ENCODE data around the gene BPIFB4.
"Not testable (repeated sequence)": the region's sequence is repeated elsewhere in the genome, so short reads cannot be mapped to it uniquely, and the experiment has no call there.

The BPIFB4 gene

DNA sequence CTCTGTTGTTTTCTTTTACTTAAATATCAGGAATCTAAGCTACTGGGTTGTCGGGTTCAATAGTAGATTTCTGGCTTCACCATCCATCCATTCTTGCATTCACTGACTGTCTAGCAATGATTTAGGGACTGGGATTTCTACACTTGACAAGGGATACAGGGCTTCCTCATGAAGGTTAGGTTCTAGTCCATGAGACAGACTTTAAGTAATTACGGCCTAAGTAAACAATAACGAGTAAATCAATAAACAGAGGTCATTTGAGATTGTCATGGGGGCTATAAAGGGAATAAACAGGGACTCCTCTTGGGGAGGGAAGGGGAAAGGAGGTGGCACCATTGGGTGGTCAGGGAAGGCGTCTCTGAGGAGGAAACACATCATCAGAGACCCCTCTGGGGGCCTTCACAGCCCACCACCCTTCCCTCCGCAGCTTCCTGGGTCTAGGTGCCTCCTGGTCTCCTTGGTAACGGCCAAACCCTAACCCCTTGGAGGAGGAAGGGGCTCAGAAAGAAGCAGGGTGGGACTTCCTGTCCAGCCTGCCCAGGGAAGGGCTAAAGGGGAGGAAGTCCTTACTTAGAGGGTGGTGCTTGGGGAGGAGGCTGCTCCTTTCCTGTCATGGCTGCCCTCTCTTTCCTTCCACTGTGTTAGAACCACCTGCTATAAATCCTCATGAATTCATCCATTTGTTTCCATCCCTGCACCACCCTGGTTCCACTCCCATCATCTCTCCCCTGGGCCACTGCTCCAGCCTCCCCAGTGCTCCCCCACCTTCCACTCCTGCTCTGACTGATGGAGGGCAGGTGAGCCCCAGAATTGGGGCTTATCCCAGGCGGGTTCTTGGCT lies 33.3 kb downstream of the BPIFB4 start:
- H3K36me3 ChIP-seq: no peaks in the 10 kb centered on the region
- H3K9me3 ChIP-seq: no peaks in the 10 kb centered on the region
- DNase-seq: no peak
- no peaks in the 10 kb centered on the region for H3K27me3 ChIP-seq
- TF ChIP-seq, protein P1, sequence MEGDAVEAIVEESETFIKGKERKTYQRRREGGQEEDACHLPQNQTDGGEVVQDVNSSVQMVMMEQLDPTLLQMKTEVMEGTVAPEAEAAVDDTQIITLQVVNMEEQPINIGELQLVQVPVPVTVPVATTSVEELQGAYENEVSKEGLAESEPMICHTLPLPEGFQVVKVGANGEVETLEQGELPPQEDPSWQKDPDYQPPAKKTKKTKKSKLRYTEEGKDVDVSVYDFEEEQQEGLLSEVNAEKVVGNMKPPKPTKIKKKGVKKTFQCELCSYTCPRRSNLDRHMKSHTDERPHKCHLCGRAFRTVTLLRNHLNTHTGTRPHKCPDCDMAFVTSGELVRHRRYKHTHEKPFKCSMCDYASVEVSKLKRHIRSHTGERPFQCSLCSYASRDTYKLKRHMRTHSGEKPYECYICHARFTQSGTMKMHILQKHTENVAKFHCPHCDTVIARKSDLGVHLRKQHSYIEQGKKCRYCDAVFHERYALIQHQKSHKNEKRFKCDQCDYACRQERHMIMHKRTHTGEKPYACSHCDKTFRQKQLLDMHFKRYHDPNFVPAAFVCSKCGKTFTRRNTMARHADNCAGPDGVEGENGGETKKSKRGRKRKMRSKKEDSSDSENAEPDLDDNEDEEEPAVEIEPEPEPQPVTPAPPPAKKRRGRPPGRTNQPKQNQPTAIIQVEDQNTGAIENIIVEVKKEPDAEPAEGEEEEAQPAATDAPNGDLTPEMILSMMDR (IDR thresholded peaks at IDR 0.05; ENCODE audit: low read depth, low read length): no peak
- H3K4me1 ChIP-seq: no peaks in the 10 kb centered on the region
- no peak overlapping the region for H3K4me3 ChIP-seq (ENCODE audit: low read depth, low read length)

DNA sequence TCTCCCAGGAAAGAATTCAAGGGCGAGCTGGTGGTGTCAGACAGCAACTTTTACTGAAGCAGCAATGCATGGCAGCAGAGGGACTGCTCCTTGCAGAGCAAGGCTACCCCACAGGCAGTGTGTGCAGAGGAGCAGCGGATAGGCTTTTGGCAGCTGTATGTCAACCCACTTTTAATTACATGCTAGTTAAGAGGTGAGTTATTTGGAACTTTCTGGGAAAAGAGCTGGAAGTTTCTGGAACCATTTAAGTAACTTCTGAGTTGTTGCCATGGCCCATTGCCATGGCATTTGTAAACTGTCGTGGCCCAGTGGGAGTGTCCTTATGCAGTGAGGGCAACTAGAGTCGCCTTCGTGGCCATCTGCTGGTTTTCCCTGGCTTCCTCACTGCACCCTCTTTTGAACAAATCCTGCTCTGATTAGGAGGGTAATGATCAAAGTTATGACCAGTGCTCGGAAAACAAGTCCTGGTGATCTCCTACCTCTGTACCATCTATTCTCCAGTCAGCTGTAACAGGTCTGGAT lies 34.0 kb downstream of the BPIFB4 start:
- no peaks in the 10 kb centered on the region for H3K4me1 ChIP-seq

DNA sequence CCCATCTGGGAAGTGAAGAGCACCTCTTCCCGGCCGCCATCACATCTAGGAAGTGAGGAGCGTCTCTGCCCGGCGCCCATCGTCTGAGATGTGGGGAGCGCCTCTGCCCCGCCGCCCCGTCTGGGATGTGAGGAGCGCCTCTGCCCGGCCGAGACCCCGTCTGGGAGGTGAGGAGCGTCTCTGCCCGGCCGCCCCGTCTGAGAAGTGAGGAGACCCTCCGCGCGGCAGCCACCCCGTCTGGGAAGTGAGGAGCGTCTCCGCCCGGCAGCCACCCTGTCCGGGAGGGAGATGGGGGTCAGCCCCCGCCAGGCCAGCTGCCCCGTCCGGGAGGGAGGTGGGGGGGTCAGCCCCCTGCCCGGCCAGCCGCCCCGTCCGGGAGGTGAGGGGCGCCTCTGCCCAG lies 36.1 kb downstream of the BPIFB4 start:
- not testable (repeated sequence) for H3K27me3 ChIP-seq; H3K4me1 ChIP-seq; H3K36me3 ChIP-seq; H3K9me3 ChIP-seq; DNase-seq; H3K4me3 ChIP-seq (ENCODE audit: low read depth, low read length)

More for the DNA sequence above, 34.0 kb downstream of the BPIFB4 start:
- TF ChIP-seq, protein P1 (IDR thresholded peaks at IDR 0.05; ENCODE audit: low read depth, low read length): no peak
- Histone ChIP-seq H3K4me3 (ENCODE audit: low read depth, low read length) (no peak overlapping the region), H3K36me3 (no peaks in the 10 kb centered on the region), H3K9me3 (no peaks in the 10 kb centered on the region), H3K27me3 (peaks cover under 1% of the 10 kb centered on the region; the same call in 1 of the 2 replicates)
- DNase-seq: no peak

DNA sequence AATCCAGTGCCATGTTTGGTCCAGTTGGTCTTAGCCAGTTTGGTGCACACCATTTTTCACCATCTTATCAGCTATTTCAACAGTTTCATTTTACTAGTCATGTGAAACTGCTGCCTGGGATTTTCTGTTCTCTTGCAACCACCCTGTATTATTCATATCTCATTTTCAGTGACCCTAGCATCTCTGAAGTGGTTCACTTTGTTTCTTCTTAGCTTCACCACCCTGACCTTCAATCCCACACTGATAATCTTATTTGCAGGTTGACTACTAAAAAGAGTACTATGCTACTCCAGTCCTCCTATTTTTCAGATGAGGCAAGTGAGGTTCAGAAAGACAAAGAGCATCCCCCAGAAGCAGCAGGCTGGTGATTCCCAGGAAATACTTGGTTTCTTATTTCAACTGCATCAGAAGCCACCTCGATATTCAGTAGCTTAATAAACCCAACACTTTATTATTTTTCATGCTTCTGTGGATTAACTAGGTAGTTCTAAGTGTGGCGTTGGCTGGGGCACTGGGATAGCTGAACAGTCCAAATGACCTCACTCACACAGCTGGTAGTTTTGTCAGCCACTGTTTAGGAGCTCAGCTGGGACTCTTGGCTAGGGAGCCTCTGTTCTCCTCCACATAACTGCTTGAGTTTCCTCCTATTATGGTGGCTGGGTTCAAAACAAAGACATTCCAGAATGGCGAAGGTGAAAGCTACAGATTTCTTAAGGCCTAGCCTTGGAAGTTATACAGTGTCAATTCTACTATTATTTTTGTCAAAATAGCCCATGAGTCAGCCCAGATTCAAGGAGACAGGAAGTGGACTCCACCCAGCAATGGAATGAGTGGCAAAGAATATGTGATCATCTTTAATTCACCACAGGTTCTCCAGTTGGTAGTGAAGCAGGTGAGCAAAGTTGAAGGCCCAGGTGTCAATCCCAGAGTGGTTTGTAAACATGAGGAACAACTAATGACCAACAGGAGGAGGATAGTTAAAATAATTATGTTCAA lies 40.6 kb downstream of the BPIFB4 start:
- no peaks in the 10 kb centered on the region for H3K9me3 ChIP-seq
- no peak overlapping the region for H3K4me3 ChIP-seq (ENCODE audit: low read depth, low read length)
- no peaks in the 10 kb centered on the region for H3K36me3 ChIP-seq
- no peak for DNase-seq
- H3K4me1 ChIP-seq: no peaks in the 10 kb centered on the region
- TF ChIP-seq, protein P1 (IDR thresholded peaks at IDR 0.05; ENCODE audit: low read depth, low read length): no peak
- peaks cover 2% of the 10 kb centered on the region; the same call in 1 of the 2 replicates for H3K27me3 ChIP-seq

DNA sequence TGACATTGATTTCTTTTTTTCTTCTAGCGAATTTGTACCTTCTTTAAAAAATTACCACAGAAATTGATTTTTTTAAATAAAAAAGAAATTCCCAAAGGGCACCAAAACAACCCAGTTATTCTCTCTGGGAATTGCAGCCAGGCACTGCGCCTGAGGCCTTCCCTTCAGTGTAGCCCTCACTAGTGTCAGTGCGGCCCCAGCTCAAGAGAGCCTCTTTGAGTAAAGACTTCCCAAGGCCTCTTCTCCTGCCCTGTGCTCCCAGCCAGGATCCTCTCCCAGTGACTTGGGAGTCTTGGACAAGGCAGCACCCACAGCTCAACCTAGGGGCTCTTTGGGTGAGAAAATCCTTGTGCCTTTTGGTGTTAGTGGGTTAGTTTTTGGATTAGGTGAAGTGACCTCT lies 41.5 kb downstream of the BPIFB4 start:
- DNase-seq: no peak
- H3K36me3 ChIP-seq: no peaks in the 10 kb centered on the region
- no peaks in the 10 kb centered on the region for H3K4me1 ChIP-seq
- H3K4me3 ChIP-seq (ENCODE audit: low read depth, low read length): no peak overlapping the region
- H3K27me3 ChIP-seq: peaks cover 2% of the 10 kb centered on the region; the same call in 1 of the 2 replicates
- TF ChIP-seq, protein P1 (IDR thresholded peaks at IDR 0.05; ENCODE audit: low read depth, low read length): no peak
- H3K9me3 ChIP-seq: no peaks in the 10 kb centered on the region

DNA sequence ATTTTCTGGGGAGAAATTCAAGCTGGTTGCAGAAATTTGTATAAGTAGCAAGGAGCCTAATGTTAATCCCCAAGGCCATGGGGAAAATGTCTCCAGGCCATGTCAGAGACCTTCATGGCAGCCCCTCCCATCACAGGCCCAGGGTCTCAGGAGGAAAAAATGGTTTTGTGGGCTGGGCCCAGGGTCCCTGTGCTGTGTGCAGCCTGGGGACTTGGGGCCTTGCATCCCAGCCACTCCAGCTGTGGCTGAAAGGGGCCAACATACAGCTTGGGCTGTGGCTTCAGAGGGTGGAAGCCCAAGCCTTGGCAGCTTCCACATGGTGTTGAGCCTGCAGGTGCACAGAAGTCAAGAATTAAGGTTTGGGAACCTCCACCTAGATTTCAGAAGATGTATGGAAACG lies 42.9 kb downstream of the BPIFB4 start:
- not testable (repeated sequence) for DNase-seq; H3K4me1 ChIP-seq; H3K9me3 ChIP-seq; H3K4me3 ChIP-seq (ENCODE audit: low read depth, low read length); H3K36me3 ChIP-seq; H3K27me3 ChIP-seq
